RKO (cell line): Measurements from ENCODE around the gene PHACTR1.
"Not testable (repeated sequence)": the region's sequence is repeated elsewhere in the genome, so short reads cannot be mapped to it uniquely, and the experiment has no call there.

Experiments used
- DNase-seq: peaks from one replicate; pipeline ENCODE4 v3.0.0-alpha.2; 2016; ENCODE audit warnings: low spot score

Gene PHACTR1

GRCh38 chr6:12716298-12716916, at the start of gene PHACTR1:
TSS of gene PHACTR1 (plus strand) at chr6:12716767.
- DNase-seq: no peak

GRCh38 chr6:12666886-12667285, 49.7 kb upstream of the PHACTR1 start:
- no peak for DNase-seq

- DNase-seq: no peak
Observed at GRCh38 chr6:12675931-12676330, 40.6 kb upstream of the PHACTR1 start.

- DNase-seq: no peak
Observed at GRCh38 chr6:12679341-12679740, 37.2 kb upstream of the PHACTR1 start.

GRCh38 chr6:12693122-12693521, 23.4 kb upstream of the PHACTR1 start:
- DNase-seq: no peak

- DNase-seq: no peak
Observed at GRCh38 chr6:12698298-12698697, 18.3 kb upstream of the PHACTR1 start.

- no peak for DNase-seq
Observed at GRCh38 chr6:12704946-12705345, 11.6 kb upstream of the PHACTR1 start.

- no peak for DNase-seq
Observed at GRCh38 chr6:12709116-12709515, 7.5 kb upstream of the PHACTR1 start.

GRCh38 chr6:12709556-12710232, 6.9 kb upstream of the PHACTR1 start:
- DNase-seq: no peak

- DNase-seq: no peak
Observed at GRCh38 chr6:12710921-12711320, 5.6 kb upstream of the PHACTR1 start.

GRCh38 chr6:12714022-12714421, 2.5 kb upstream of the PHACTR1 start:
- no peak for DNase-seq

- DNase-seq: no peak
Observed at GRCh38 chr6:12715437-12715836, 1.1 kb upstream of the PHACTR1 start.

GRCh38 chr6:12717356-12717755, 789 bp downstream of the PHACTR1 start:
- no peak for DNase-seq

GRCh38 chr6:12718015-12718414, 1.4 kb downstream of the PHACTR1 start:
- DNase-seq: no peak

- no peak for DNase-seq
Observed at GRCh38 chr6:12719017-12719416, 2.5 kb downstream of the PHACTR1 start.

GRCh38 chr6:12720310-12720709, 3.7 kb downstream of the PHACTR1 start:
- no peak for DNase-seq

- DNase-seq: no peak
Observed at GRCh38 chr6:12725263-12725662, 8.7 kb downstream of the PHACTR1 start.

GRCh38 chr6:12729467-12729866, 12.9 kb downstream of the PHACTR1 start:
- DNase-seq: no peak

GRCh38 chr6:12730809-12731208, 14.2 kb downstream of the PHACTR1 start:
- DNase-seq: not testable (repeated sequence)

GRCh38 chr6:12733876-12734275, 17.3 kb downstream of the PHACTR1 start:
- no peak for DNase-seq

GRCh38 chr6:12735786-12736185, 19.2 kb downstream of the PHACTR1 start:
- DNase-seq: no peak

GRCh38 chr6:12748411-12748810, 31.8 kb downstream of the PHACTR1 start:
- DNase-seq: no peak

- no peak for DNase-seq
Observed at GRCh38 chr6:12748815-12749521, 32.4 kb downstream of the PHACTR1 start.
